ENCODE data around the gene GRID1.

GRID1 gene

DNA sequence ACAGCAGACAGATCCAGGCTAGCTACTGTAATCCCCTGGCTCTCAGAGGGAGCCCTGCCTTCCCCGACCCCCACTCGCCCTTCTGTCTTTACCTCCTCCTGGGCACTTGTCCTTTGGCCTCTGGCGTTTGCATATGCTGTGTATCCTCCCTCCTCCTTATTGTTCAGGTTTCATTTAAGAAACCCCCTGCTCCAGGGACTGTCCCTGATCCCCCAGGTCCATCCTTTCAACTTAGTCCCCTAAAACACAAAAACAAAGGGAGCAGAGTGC is 25.7 kb downstream of the GRID1 start:
- H3K9me3 ChIP-seq (ENCODE audit: control insufficient read depth, low read length) = no peaks in the 10 kb centered on the region
- no peak overlapping the region for H3K4me3 ChIP-seq (ENCODE audit: low read length)
- H3K27me3 ChIP-seq (replicated peaks; ENCODE audit: control insufficient read depth, insufficient read depth, low read length) = peaks cover 10% of the 10 kb centered on the region
- DNase-seq (ENCODE audit: low read depth) = no peak
- H3K9ac ChIP-seq (ENCODE audit: low read length) = no peak overlapping the region
- H3K36me3 ChIP-seq (ENCODE audit: control insufficient read depth, insufficient read depth, low read length, severe bottlenecking) = no peaks in the 10 kb centered on the region
- no peaks in the 10 kb centered on the region for H3K4me1 ChIP-seq (ENCODE audit: control insufficient read depth, insufficient read depth, low read length)

DNA sequence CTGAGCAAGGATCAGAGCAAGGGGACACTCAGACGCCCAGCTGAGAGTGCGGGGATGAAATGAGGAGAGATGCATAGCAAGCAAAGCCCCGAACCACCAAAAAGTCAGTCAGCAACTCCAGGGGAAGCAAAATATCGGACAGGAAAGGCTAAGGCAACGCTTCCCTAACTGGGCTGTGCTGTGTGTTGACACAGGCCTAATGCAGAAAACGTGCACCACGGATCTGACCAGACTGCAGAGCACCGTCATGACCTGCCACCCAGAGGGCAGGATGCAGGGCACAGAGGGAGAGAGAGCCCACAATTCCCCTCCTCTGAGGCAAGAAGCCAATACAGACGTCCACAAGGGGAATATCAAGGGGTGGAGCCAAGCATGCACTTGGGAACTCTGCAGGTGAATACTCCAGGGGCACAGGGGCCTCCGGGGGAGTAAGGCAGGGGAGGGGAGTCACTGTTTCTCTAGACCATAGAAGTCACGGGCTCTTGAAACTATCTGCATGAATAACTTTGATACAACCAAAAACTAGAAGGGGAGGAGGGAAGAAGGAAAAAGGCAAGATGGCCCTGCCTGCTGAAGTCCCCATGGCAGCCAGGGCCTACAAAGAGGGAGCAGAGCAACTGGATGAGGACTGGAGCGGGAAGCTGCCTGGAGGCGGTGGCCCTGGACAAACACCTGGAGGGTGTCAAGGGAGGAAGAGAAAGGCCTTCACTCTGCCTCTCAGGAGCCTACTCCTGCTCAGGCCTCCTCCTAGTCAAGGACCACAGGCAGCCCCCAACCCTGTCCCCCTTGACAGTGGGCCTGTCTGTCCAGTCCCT is 26.2 kb downstream of the GRID1 start:
- H3K36me3 ChIP-seq (ENCODE audit: control insufficient read depth, insufficient read depth, low read length, severe bottlenecking) = no peaks in the 10 kb centered on the region
- no peaks in the 10 kb centered on the region for H3K9me3 ChIP-seq (ENCODE audit: control insufficient read depth, low read length)
- no peak for DNase-seq (ENCODE audit: low read depth)
- no peak overlapping the region for H3K9ac ChIP-seq (ENCODE audit: low read length)
- no peaks in the 10 kb centered on the region for H3K4me1 ChIP-seq (ENCODE audit: control insufficient read depth, insufficient read depth, low read length)
- H3K4me3 ChIP-seq (ENCODE audit: low read length) = no peak overlapping the region
- H3K27me3 ChIP-seq (replicated peaks; ENCODE audit: control insufficient read depth, insufficient read depth, low read length) = peaks cover 10% of the 10 kb centered on the region

GRCh38 chr10:86339226-86339865 is 27.2 kb downstream of the GRID1 start:
- H3K36me3 ChIP-seq (ENCODE audit: control insufficient read depth, insufficient read depth, low read length, severe bottlenecking) = no peaks in the 10 kb centered on the region
- H3K4me3 ChIP-seq (ENCODE audit: low read length) = no peak overlapping the region
- H3K9me3 ChIP-seq (ENCODE audit: control insufficient read depth, low read length) = no peaks in the 10 kb centered on the region
- DNase-seq (ENCODE audit: low read depth) = no peak
- peaks cover 14% of the 10 kb centered on the region for H3K27me3 ChIP-seq (replicated peaks; ENCODE audit: control insufficient read depth, insufficient read depth, low read length)
- H3K9ac ChIP-seq (ENCODE audit: low read length) = no peak overlapping the region
- no peaks in the 10 kb centered on the region for H3K4me1 ChIP-seq (ENCODE audit: control insufficient read depth, insufficient read depth, low read length)

DNA sequence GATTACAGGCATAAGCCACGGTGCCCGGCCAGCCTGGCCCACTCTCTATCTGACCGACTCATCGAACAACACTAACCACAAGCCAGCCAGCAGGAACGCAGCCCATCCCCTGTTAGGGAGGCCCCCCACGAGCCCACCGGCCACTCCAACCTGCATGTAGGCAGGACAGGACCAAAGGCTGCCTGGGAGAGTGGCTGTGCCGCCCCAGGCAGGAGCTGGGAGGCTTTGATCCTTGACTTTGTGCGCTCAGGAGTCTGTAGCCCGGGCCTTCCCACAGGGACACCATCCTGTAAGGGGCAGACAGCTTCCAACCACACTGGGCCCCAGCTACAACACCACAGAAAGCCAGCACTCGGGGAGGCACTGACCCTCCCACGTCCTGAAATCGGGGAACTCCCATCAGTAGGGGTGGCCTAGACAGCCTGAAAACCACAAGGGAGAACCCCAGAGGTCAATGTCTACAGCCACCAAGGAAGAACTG is 29.4 kb downstream of the GRID1 start:
- peaks cover 14% of the 10 kb centered on the region for H3K27me3 ChIP-seq (replicated peaks; ENCODE audit: control insufficient read depth, insufficient read depth, low read length)
- no peaks in the 10 kb centered on the region for H3K36me3 ChIP-seq (ENCODE audit: control insufficient read depth, insufficient read depth, low read length, severe bottlenecking)
- H3K4me1 ChIP-seq (ENCODE audit: control insufficient read depth, insufficient read depth, low read length) = no peaks in the 10 kb centered on the region
- H3K4me3 ChIP-seq (ENCODE audit: low read length) = no peak overlapping the region
- no peak overlapping the region for H3K9ac ChIP-seq (ENCODE audit: low read length)
- no peak for DNase-seq (ENCODE audit: low read depth)
- no peaks in the 10 kb centered on the region for H3K9me3 ChIP-seq (ENCODE audit: control insufficient read depth, low read length)

DNA sequence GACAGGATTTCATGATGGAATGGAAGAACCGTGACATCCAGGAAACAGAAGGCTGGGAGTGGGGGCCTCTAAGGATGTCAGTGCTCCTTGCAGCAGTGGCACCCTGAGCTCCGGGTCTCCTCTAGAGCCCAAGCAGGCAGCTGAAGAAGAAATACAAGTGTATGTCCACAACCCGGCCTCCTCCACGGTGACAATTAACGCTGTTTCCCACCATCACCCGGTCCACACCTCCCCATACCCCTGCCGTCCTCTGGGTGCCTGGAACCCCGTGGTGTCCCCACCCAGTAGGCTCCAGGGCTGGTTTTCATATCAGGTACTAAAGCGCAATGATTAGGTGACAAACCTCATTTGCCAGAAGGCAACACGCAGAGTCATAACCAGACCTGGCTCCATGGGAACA is 30.3 kb downstream of the GRID1 start:
- H3K27me3 ChIP-seq (replicated peaks; ENCODE audit: control insufficient read depth, insufficient read depth, low read length) = peaks cover 14% of the 10 kb centered on the region
- no peak overlapping the region for H3K9ac ChIP-seq (ENCODE audit: low read length)
- no peaks in the 10 kb centered on the region for H3K4me1 ChIP-seq (ENCODE audit: control insufficient read depth, insufficient read depth, low read length)
- H3K4me3 ChIP-seq (ENCODE audit: low read length) = no peak overlapping the region
- no peaks in the 10 kb centered on the region for H3K36me3 ChIP-seq (ENCODE audit: control insufficient read depth, insufficient read depth, low read length, severe bottlenecking)
- H3K9me3 ChIP-seq (ENCODE audit: control insufficient read depth, low read length) = no peaks in the 10 kb centered on the region
- no peak for DNase-seq (ENCODE audit: low read depth)

DNA sequence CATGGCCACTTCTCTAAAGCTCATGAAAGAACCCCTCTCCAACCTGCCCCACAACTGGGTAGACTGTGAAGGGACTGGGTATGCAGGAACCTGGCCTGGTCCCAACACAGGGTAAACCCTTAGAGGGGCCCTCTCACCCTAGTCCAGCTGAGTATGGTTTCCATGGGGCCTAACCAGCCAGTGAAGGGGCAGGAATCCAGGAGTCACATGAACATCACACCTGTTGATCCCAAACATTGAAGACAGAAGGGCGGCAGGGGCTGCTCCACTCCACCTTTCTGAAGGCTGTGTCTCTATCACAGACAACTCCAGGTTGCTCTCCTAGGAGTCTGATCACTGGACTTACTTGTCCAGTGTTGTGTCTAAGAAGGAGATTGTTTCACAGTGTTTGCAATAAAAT is 30.8 kb downstream of the GRID1 start:
- DNase-seq (ENCODE audit: low read depth) = no peak
- Histone ChIP-seq H3K4me1 (ENCODE audit: control insufficient read depth, insufficient read depth, low read length) (no peaks in the 10 kb centered on the region), H3K9ac (ENCODE audit: low read length) (no peak overlapping the region), H3K27me3 (replicated peaks; ENCODE audit: control insufficient read depth, insufficient read depth, low read length) (peaks cover 14% of the 10 kb centered on the region), H3K4me3 (ENCODE audit: low read length) (no peak overlapping the region), H3K36me3 (ENCODE audit: control insufficient read depth, insufficient read depth, low read length, severe bottlenecking) (no peaks in the 10 kb centered on the region), H3K9me3 (ENCODE audit: control insufficient read depth, low read length) (no peaks in the 10 kb centered on the region)

DNA sequence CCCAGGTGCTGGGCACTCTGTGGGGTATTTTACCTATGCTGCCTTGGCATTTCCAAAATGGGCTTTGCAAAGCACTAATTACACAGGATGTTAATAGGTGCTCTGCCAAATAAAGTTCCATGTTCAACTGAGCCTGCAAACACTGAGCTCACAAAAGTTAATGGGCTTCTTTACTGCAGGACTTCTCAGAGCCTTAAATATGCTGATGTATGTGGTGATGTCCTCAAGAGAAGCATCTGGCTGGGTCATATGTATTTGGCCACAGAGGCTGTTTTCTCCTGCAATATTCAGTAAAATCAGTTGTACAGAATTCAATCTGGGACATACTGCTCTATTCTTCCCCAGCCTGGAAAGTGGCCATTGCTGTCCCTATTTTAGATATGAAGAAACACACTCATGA is 31.3 kb downstream of the GRID1 start:
- no peaks in the 10 kb centered on the region for H3K4me1 ChIP-seq (ENCODE audit: control insufficient read depth, insufficient read depth, low read length)
- no peaks in the 10 kb centered on the region for H3K36me3 ChIP-seq (ENCODE audit: control insufficient read depth, insufficient read depth, low read length, severe bottlenecking)
- H3K9me3 ChIP-seq (ENCODE audit: control insufficient read depth, low read length) = no peaks in the 10 kb centered on the region
- peaks cover 17% of the 10 kb centered on the region for H3K27me3 ChIP-seq (replicated peaks; ENCODE audit: control insufficient read depth, insufficient read depth, low read length)
- no peak for DNase-seq (ENCODE audit: low read depth)
- no peak overlapping the region for H3K4me3 ChIP-seq (ENCODE audit: low read length)
- no peak overlapping the region for H3K9ac ChIP-seq (ENCODE audit: low read length)

GRCh38 chr10:86334488-86335085 is 32.0 kb downstream of the GRID1 start:
- H3K27me3 ChIP-seq (replicated peaks; ENCODE audit: control insufficient read depth, insufficient read depth, low read length) = peaks cover 17% of the 10 kb centered on the region
- no peaks in the 10 kb centered on the region for H3K4me1 ChIP-seq (ENCODE audit: control insufficient read depth, insufficient read depth, low read length)
- H3K9me3 ChIP-seq (ENCODE audit: control insufficient read depth, low read length) = no peaks in the 10 kb centered on the region
- H3K4me3 ChIP-seq (ENCODE audit: low read length) = no peak overlapping the region
- DNase-seq (ENCODE audit: low read depth) = no peak
- H3K36me3 ChIP-seq (ENCODE audit: control insufficient read depth, insufficient read depth, low read length, severe bottlenecking) = no peaks in the 10 kb centered on the region
- no peak overlapping the region for H3K9ac ChIP-seq (ENCODE audit: low read length)

DNA sequence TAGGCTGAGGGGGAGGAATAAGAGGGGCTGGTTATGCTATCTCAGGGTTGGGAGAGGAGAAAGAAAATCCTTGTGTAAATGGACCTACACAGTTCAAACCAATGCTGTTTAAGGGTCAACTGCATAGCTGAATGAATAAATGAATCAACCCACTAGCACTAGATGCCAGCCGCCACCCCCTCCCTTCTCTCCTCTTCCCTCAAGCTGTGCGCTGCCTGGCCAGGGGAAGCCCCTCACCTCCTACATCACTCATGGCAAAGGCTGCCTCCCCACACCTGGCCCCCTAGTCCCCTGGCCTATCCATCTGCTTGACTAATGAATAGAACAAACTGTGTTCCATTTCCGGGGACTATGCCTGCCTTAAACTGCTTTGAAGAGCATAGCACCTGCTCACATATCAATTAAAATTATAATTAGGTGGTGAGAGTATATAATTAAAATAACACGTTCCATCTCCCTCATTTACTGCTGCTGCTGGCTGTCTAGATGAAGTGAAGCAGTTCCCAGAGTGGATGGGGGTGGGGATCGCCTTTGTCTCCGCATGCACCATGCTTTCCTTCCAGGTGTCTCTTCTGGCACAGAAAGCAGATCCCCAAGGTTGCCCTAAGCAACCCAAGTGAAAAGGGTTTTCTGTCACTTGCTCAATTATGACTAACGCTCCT is 32.6 kb downstream of the GRID1 start:
- Histone ChIP-seq H3K27me3 (replicated peaks; ENCODE audit: control insufficient read depth, insufficient read depth, low read length) (peaks cover 10% of the 10 kb centered on the region), H3K36me3 (ENCODE audit: control insufficient read depth, insufficient read depth, low read length, severe bottlenecking) (no peaks in the 10 kb centered on the region), H3K9me3 (ENCODE audit: control insufficient read depth, low read length) (no peaks in the 10 kb centered on the region), H3K4me1 (ENCODE audit: control insufficient read depth, insufficient read depth, low read length) (no peaks in the 10 kb centered on the region), H3K9ac (ENCODE audit: low read length) (no peak overlapping the region), H3K4me3 (ENCODE audit: low read length) (no peak overlapping the region)
- no peak for DNase-seq (ENCODE audit: low read depth)

DNA sequence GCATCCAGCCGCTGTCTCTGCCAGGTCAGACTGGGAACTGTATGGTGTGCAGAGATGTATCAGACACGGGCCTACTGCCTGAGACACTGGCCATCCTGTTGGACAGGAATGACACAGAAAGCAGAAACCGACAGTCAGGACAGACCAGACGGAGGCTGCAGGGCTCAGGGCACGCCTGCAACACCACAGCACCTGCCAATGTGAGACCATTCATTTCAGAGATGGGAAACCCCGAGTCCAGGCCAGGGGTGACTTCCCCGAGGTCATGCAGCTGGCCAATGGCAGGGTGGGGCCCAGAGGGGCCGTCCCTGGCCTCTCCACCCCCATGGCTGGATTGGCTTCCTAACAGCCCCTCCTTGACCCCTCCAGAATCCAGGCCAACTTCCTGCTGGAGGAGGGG is 34.7 kb downstream of the GRID1 start:
- Histone ChIP-seq H3K4me1 (ENCODE audit: control insufficient read depth, insufficient read depth, low read length) (no peaks in the 10 kb centered on the region), H3K27me3 (replicated peaks; ENCODE audit: control insufficient read depth, insufficient read depth, low read length) (peaks cover 10% of the 10 kb centered on the region), H3K4me3 (ENCODE audit: low read length) (no peak overlapping the region), H3K36me3 (ENCODE audit: control insufficient read depth, insufficient read depth, low read length, severe bottlenecking) (no peaks in the 10 kb centered on the region), H3K9ac (ENCODE audit: low read length) (no peak overlapping the region), H3K9me3 (ENCODE audit: control insufficient read depth, low read length) (no peaks in the 10 kb centered on the region)
- DNase-seq (ENCODE audit: low read depth) = no peak
